Sigmoid colon (tissue), 4 donors: Measurements from ENCODE around the gene CARD11.

Experiments
- CTCF ChIP-seq, 4 experiments: fragments of 450-650 bp in 3 of 4; fragments of 200-600 bp in 1 of 4; IDR thresholded peaks; one replicate each; pipeline ENCODE4 v1.5.1; 2016 to 2019; ENCODE audit warnings: antibody characterized with exemption in 4 of 4, mild to moderate bottlenecking in 3 of 4, moderate library complexity in 2 of 4
- EP300 ChIP-seq, 4 donors: sonication (generic); formaldehyde crosslinking; IDR thresholded peaks; one replicate each; pipeline ENCODE4 v1.6.1; 2017; ENCODE audit warnings: antibody characterized with exemption in 4 of 4
- POLR2A ChIP-seq, 2 donors: fragments of 450-650 bp; IDR thresholded peaks; one replicate each; pipeline ENCODE4 v1.6.1; 2016; ENCODE audit warnings: antibody characterized with exemption in 2 of 2, mild to moderate bottlenecking in 2 of 2, moderate library complexity in 2 of 2
- POLR2AphosphoS5 ChIP-seq, 4 donors: sonication (generic); formaldehyde crosslinking; IDR thresholded peaks; one replicate each; pipeline ENCODE4 v1.6.1; 2017; ENCODE audit warnings: antibody characterized with exemption in 4 of 4

- no peak for TF ChIP-seq CTCF (IDR thresholded peaks at IDR 0.05)
- no peak for TF ChIP-seq POLR2A (IDR thresholded peaks at IDR 0.05)
- TF ChIP-seq POLR2AphosphoS5 (IDR thresholded peaks at IDR 0.05): no peak
- no peak for TF ChIP-seq EP300 (IDR thresholded peaks at IDR 0.05)
These were observed 89.2 kb downstream of the CARD11 start for GRCh38 chr7:2954433-2954853.
